ENCODE data around the gene TCF4.

TCF4 gene

DNA sequence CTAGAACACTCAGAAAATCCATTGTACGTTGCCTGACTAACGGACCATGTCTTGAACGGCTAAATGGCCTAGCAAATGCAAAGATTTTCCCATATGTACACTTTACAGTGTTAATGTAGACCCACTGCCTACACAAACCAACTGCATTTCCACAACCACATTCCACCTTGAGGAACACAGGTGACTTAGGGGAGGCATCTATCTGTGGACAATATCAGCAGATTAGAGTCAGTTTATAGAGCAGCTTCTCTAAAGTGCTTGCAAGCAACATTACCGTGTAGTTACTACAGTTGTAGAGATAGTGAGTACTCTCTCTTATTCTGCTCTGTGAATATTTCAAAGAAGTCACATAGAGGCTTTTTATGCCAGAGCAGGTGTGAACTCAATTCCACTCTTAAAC lies 139.6 kb downstream of the TCF4 start:
- H3K4me3 ChIP-seq (ENCODE audit: low read depth, low read length), result no peak overlapping the region
- ChIA-PET CTCF (no interaction called here), POLR2A (no interaction called here)
- H3K4me1 ChIP-seq (ENCODE audit: control insufficient read depth, insufficient read depth, low read length), result no peaks in the 10 kb centered on the region
- H3K9me3 ChIP-seq (ENCODE audit: control insufficient read depth, insufficient read depth, low read depth, low read length), result no peaks in the 10 kb centered on the region
- H3K36me3 ChIP-seq (ENCODE audit: control insufficient read depth in 2 of 2, insufficient read depth in 1 of 2, low read length in 2 of 2), result no peaks in the 10 kb centered on the region
- H3K27ac ChIP-seq (ENCODE audit: extremely low read depth, low read depth, low read length), result no peak overlapping the region
- TF ChIP-seq ZNF311 (tag by site-specific recombination; IDR thresholded peaks at IDR 0.05; ENCODE audit: borderline replicate concordance), result no peak
- TF ChIP-seq MEIS1 (CRISPR knock-in tag; IDR thresholded peaks at IDR 0.05; ENCODE audit: borderline replicate concordance), result no peak
- TF ChIP-seq ZNF266 (tag by site-specific recombination; IDR thresholded peaks at IDR 0.05; ENCODE audit: low read depth), result no peak
- no peak for TF ChIP-seq BCL6B (tag by site-specific recombination; IDR thresholded peaks at IDR 0.05)
- TF ChIP-seq ZNF837 (tag by site-specific recombination; IDR thresholded peaks at IDR 0.05), result no peak
- TF ChIP-seq PRDM1 (tag by site-specific recombination; IDR thresholded peaks at IDR 0.05), result no peak

GRCh38 chr18:55447672-55448018 lies 140.3 kb downstream of the TCF4 start:
- Histone ChIP-seq H3K27ac (ENCODE audit: extremely low read depth, low read depth, low read length) (no peak overlapping the region), H3K9me3 (ENCODE audit: control insufficient read depth, insufficient read depth, low read depth, low read length) (no peaks in the 10 kb centered on the region), H3K4me3 (ENCODE audit: low read depth, low read length) (no peak overlapping the region), H3K36me3 (ENCODE audit: control insufficient read depth in 2 of 2, insufficient read depth in 1 of 2, low read length in 2 of 2) (no peaks in the 10 kb centered on the region), H3K4me1 (ENCODE audit: control insufficient read depth, insufficient read depth, low read length) (no peaks in the 10 kb centered on the region)
- POLR2A ChIA-PET, result no interaction called here
- TF ChIP-seq ZFP41 (tag by site-specific recombination; IDR thresholded peaks at IDR 0.05; ENCODE audit: borderline replicate concordance) (no peak), KLF8 (tag by site-specific recombination; IDR thresholded peaks at IDR 0.05) (no peak), ZNF350 (tag by site-specific recombination; IDR thresholded peaks at IDR 0.05) (no peak), ZNF48 (tag by site-specific recombination; IDR thresholded peaks at IDR 0.05) (no peak), ZNF660 (tag by site-specific recombination; IDR thresholded peaks at IDR 0.05) (no peak), ZNF549 (tag by site-specific recombination; IDR thresholded peaks at IDR 0.05) (no peak), YY2 (tag by site-specific recombination; IDR thresholded peaks at IDR 0.05) (no peak), ZNF449 (tag by site-specific recombination; IDR thresholded peaks at IDR 0.05) (no peak), ZBTB1 (tag by site-specific recombination; IDR thresholded peaks at IDR 0.05) (no peak), ZNF561 (tag by site-specific recombination; IDR thresholded peaks at IDR 0.05; ENCODE audit: borderline replicate concordance) (no peak)
- TF ChIP-seq, protein P1, sequence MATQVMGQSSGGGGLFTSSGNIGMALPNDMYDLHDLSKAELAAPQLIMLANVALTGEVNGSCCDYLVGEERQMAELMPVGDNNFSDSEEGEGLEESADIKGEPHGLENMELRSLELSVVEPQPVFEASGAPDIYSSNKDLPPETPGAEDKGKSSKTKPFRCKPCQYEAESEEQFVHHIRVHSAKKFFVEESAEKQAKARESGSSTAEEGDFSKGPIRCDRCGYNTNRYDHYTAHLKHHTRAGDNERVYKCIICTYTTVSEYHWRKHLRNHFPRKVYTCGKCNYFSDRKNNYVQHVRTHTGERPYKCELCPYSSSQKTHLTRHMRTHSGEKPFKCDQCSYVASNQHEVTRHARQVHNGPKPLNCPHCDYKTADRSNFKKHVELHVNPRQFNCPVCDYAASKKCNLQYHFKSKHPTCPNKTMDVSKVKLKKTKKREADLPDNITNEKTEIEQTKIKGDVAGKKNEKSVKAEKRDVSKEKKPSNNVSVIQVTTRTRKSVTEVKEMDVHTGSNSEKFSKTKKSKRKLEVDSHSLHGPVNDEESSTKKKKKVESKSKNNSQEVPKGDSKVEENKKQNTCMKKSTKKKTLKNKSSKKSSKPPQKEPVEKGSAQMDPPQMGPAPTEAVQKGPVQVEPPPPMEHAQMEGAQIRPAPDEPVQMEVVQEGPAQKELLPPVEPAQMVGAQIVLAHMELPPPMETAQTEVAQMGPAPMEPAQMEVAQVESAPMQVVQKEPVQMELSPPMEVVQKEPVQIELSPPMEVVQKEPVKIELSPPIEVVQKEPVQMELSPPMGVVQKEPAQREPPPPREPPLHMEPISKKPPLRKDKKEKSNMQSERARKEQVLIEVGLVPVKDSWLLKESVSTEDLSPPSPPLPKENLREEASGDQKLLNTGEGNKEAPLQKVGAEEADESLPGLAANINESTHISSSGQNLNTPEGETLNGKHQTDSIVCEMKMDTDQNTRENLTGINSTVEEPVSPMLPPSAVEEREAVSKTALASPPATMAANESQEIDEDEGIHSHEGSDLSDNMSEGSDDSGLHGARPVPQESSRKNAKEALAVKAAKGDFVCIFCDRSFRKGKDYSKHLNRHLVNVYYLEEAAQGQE (tag by site-specific recombination; IDR thresholded peaks at IDR 0.05), result no peak
- CTCF ChIA-PET, result no interaction called here
